Glomerular endothelial cell (primary cell): ENCODE results near the gene CEP72. TPM values are rescaled to one million over a fixed set of nuclear protein-coding genes. Genes with fewer than 3 reads are reported as not detected.
"Not testable (repeated sequence)": the region's sequence is repeated elsewhere in the genome, so short reads cannot be mapped to it uniquely, and the experiment has no call there.

Experiments
- DNase-seq: peaks from one replicate; pipeline ENCODE4 v3.0.0-alpha.2; 2011; ENCODE audit warnings: low read depth, low spot score; ENCODE audit errors: extremely low read depth
- total RNA-seq: library from RNA; depleted of rRNA; stranded (reverse); fragments of >200 nt; gene quantifications from 2 replicates; pipeline ENCODE4 v1.2.3, GENCODE V29; 2015

The CEP72 gene
- total RNA-seq, 1 donor from 2014 or later: 3.3 TPM

DNA sequence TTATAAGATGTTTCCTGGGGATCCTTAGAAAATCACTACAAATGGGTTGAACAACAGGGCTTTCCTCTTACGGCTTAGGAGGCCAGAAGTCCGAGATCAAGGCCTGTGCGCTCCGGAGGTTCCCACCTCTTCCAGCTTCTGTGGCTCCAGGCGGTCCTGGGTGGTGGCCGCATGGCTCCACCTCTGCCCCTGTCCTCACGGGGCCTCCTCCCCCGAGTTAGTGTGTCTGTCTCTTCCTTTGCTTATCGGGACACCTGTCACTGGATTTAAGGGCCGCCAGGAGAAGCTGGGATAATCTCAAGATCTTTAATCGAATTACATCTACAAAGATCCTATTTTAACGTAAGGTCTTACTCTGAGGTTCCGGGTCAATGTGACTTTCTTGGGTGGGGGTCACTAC is 83.3 kb downstream of the CEP72 start:
- DNase-seq: not testable (repeated sequence)

DNA sequence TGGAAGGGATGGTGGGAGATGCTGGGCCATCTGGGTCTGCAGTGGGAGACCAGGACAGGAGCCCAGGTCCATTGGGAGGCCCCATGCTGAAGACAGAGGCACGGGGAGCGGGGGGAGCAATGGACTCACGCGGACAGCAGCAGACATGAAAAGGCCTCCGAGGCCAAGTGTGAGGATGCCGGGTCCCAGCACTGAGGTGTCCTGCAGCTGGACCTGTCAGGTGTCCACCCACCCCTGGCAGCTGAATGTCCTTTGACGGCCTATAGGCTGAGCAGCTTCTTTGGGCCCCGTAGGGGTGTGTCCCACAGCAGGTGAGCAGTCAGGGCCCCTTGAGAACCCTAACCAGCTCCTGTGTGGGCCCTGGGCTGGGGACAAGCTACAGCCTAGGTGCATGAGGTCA is 84.1 kb downstream of the CEP72 start:
- not testable (repeated sequence) for DNase-seq

DNA sequence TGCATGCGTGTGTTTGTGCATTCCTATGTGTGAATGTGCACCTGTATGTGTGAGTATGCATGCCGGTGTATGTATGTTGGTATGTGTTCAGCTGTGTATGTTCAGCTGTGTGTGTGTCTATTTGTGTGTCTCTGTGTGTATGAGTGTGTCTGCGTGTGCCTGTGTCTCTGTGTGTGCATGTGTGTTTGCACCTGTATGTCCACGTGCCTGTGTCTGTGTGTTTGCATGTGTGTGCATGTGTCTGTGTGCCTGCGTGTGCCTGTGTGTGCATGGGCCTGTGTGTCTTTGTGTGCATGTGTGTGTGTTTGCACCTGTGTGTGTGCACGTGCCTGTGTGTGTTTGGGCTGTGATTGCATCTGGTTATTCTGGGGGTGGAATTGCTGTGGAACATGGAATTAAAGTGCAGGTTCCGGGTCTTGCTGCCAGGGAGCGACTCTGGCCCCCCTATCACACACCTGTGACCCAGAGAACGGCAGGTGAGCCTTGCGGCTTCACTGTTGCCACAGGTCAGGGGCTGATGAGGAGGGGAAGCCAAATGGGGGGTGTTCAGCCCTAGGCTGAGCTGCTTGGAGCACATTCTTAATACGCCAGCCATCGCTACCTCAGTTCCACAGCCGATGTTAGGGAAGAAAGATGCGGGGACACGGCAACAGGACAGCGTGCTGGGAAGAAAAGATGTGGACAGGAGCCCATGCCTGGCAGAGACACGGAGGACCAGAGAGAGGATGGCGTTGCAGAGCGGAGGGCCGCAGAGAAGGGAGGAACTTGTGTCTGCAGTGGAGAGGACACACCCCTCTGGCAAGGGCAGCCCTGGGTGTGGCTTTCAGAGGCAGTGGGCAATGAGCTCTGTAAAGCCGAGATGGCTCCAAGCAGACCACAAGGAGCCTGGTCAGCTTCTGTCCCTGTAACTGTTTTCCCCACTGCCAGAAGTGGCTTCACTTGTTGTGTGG is 84.9 kb downstream of the CEP72 start:
- not testable (repeated sequence) for DNase-seq

Other genes with a start within 250 kb of the CEP72 start
- gene EXOC3, start 169.2 kb upstream of the CEP72 start, total RNA-seq: 29.7 and 35.6 TPM in 2 replicates
- 2.2 and 3.1 TPM in 2 replicates for gene SLC9A3, start 87.9 kb upstream of the CEP72 start, total RNA-seq
- 0.19 and 0.58 TPM in 2 replicates for gene TPPP, start 81.0 kb downstream of the CEP72 start, total RNA-seq
- gene ZDHHC11B, start 172.4 kb downstream of the CEP72 start, total RNA-seq: not detected in 2 replicates
- gene ZDHHC11, start 238.6 kb downstream of the CEP72 start, total RNA-seq: 0.24 and 0.70 TPM in 2 replicates